Type B pancreatic cell (in vitro differentiated cells): ENCODE results near the gene GOLGA6C. TPM values are rescaled to one million over a fixed set of nuclear protein-coding genes. Genes with fewer than 3 reads are reported as not detected.

ENCODE experiments used
- DNase-seq: peaks from one replicate; pipeline ENCODE4 v3.0.0; 2021; ENCODE audit warnings: mixed read lengths; ENCODE audit not compliant: unreplicated experiment; ENCODE audit errors: extremely low spot score
- H3K27ac Mint-ChIP-seq: 2 replicates; pipeline ENCODE4 v1.8.0; 2021; ENCODE audit warnings: mild to moderate bottlenecking, mixed read lengths
- H3K27me3 Mint-ChIP-seq: 2 replicates; pipeline ENCODE4 v1.8.0; 2021; ENCODE audit warnings: mixed read lengths
- H3K36me3 Mint-ChIP-seq: 2 replicates; pipeline ENCODE4 v1.8.0; 2021; ENCODE audit warnings: mixed read lengths
- H3K4me1 Mint-ChIP-seq: one replicate; pipeline ENCODE4 v1.8.0; 2021; ENCODE audit warnings: mixed read lengths; ENCODE audit not compliant: unreplicated experiment
- H3K4me3 Mint-ChIP-seq: 2 replicates; pipeline ENCODE4 v1.8.0; 2021; ENCODE audit warnings: mild to moderate bottlenecking, mixed read lengths
- H3K9me3 Mint-ChIP-seq: 2 replicates; pipeline ENCODE4 v1.8.0; 2021; ENCODE audit warnings: mixed read lengths
- total RNA-seq: library from RNA; stranded (reverse); gene quantifications from 2 replicates; pipeline ENCODE4 v1.2.1, GENCODE V29; 2021; ENCODE audit warnings: low replicate concordance
- TF ChIP-seq, protein P1 (sequence below): fragments of 200-600 bp; sonication (generic); conservative IDR thresholded peaks from 2 replicates; pipeline ENCODE4 v1.5.0; 2021; ENCODE audit warnings: antibody characterized with exemption, mild to moderate bottlenecking

GOLGA6C gene
- total RNA-seq, 1 donor from 2014 or later, result not detected

DNA sequence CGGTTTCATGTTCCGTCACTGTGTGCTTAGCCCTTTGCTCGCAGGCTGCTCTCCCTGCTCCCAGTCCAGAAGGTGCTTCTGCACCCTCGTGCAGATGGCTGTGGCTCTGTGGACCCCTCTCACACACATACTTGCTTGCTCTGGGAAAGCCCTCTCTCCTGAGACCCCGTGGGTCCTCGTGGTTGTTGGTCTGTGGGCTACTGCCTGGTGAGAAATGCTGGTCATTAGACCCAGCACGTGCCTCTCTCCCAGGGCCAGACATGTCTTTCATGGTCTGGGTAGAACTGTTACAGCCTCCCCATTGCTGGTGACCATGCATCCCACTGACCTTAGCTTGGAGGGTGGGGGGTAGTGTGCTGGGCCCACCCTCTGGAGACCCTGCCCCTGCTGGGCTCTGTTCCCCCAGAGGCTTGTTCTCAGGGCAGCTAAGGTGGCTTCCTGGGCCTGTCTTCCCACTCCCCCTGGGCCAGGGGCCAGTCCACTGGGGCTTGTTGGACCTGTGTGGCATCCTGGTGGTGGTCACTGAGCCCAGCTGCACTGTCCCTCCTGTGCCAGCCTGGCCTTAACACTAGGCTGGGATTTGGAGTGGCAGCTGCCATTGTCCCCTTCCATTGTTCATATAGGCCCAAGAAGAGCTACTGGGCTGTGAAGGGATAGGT is 45.8 kb upstream of the GOLGA6C start:
- DNase-seq, result no peak
- H3K4me1 Mint-ChIP-seq, result peaks cover 8% of the 10 kb centered on the region
- H3K36me3 Mint-ChIP-seq, result peaks cover 6% of the 10 kb centered on the region
- H3K9me3 Mint-ChIP-seq, result no peaks in the 10 kb centered on the region
- no peak overlapping the region for H3K27ac Mint-ChIP-seq
- H3K27me3 Mint-ChIP-seq, result no peaks in the 10 kb centered on the region
- TF ChIP-seq, protein P1, sequence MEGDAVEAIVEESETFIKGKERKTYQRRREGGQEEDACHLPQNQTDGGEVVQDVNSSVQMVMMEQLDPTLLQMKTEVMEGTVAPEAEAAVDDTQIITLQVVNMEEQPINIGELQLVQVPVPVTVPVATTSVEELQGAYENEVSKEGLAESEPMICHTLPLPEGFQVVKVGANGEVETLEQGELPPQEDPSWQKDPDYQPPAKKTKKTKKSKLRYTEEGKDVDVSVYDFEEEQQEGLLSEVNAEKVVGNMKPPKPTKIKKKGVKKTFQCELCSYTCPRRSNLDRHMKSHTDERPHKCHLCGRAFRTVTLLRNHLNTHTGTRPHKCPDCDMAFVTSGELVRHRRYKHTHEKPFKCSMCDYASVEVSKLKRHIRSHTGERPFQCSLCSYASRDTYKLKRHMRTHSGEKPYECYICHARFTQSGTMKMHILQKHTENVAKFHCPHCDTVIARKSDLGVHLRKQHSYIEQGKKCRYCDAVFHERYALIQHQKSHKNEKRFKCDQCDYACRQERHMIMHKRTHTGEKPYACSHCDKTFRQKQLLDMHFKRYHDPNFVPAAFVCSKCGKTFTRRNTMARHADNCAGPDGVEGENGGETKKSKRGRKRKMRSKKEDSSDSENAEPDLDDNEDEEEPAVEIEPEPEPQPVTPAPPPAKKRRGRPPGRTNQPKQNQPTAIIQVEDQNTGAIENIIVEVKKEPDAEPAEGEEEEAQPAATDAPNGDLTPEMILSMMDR, result no peak
- H3K4me3 Mint-ChIP-seq, result no peak overlapping the region

DNA sequence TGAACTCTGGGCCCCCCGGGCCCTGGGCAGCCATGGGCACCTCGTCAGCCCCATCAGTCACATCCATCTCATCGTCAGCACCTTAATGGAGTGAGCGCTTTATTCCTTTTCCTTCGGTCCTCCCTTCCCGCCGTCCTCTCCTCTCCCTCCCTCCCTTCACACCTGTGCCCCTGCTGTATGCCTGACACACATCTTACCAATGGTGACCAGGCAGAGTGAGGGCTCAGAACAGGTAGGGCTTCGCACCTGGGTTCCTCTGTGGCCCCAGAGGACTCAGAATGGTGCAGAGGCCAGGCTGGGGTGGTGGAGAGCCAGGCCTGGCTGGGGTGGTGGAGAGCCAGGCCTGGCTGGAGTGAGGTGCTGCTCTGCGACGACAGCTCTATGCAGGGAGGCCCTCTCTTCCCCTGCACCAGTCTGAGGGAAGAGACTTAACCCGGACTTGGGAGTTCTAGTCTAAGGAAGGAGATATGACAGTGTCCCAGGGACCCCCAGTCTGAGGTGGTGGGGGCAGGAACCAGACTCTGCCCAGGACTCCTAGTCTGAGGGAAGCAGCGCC is 44.8 kb upstream of the GOLGA6C start:
- TF ChIP-seq, protein P1, result no peak
- DNase-seq, result no peak
- Mint-ChIP-seq H3K36me3 (peaks cover 6% of the 10 kb centered on the region), H3K9me3 (no peaks in the 10 kb centered on the region), H3K27ac (no peak overlapping the region), H3K4me3 (no peak overlapping the region), H3K27me3 (no peaks in the 10 kb centered on the region), H3K4me1 (peaks cover 11% of the 10 kb centered on the region)

DNA sequence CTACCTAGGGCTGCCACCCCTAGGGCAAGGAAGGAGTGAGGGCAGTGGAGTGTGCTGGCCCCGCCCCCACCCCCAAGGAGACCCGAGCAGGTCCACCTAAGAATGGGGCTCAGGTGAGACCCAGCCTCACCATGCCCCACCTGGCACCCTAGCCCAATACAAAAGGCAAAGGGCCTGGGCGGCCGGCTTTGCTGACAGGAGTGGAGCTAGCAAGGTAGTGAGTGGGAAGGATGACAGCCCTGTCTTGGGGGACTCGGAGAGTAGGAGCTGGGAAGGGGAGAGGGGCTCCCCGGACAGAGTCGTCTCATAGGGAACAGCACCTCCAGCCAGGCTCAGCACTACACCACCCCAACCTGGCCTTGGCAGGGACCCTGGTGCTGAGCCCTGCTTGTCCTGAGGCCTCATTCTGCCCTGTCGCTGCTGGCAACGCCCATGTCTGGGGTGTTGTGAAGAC is 44.3 kb upstream of the GOLGA6C start:
- no peak overlapping the region for H3K27ac Mint-ChIP-seq
- H3K36me3 Mint-ChIP-seq, result peaks cover 6% of the 10 kb centered on the region
- peaks cover 12% of the 10 kb centered on the region for H3K4me1 Mint-ChIP-seq
- no peaks in the 10 kb centered on the region for H3K27me3 Mint-ChIP-seq
- H3K9me3 Mint-ChIP-seq, result no peaks in the 10 kb centered on the region
- no peak for DNase-seq
- no peak overlapping the region for H3K4me3 Mint-ChIP-seq
- TF ChIP-seq, protein P1, result no peak

DNA sequence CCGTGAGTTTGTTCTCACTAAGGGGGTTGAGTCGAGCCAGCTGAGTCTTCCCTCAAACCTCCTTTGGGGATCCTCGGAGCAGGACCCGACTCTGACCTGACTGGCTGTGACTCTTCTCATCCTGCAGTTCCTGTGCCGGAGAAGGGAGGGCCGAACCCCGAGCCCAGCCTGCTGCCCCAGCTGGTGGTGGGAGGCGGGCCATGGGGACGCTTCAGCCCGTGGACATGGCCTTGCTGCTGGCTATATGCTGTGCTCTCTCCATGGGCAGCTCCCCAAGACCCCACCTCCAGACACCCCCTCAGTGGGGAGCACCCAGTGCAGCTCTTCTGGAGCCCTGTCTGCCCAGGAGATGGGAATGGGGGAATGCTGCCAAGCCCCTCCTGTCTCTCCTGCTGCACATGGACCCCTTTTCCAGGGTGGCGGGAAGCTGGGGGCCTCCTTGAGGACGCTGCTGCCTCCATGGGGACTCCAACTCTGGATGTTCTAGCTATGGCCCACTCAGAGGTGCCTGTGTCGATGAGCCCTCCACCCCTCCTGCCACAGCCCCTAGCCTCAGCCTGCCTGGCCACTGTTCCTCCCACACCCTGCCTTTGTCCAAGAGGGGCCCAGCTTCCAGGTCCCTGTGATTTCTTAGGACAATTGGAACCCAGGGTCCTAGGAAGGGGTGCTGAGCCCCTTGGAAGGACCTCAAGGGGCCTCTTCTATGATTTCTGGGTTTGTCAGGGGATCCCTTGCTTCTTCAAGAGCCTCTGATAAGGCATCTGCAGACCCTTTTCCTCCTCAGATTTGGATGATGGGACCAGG is 43.6 kb upstream of the GOLGA6C start:
- no peaks in the 10 kb centered on the region for H3K9me3 Mint-ChIP-seq
- H3K36me3 Mint-ChIP-seq, result no peaks in the 10 kb centered on the region
- no peak overlapping the region for H3K27ac Mint-ChIP-seq
- H3K27me3 Mint-ChIP-seq, result no peaks in the 10 kb centered on the region
- TF ChIP-seq, protein P1, result no peak
- H3K4me1 Mint-ChIP-seq, result peaks cover 6% of the 10 kb centered on the region
- H3K4me3 Mint-ChIP-seq, result peak overlapping the region; percentile 28
- DNase-seq, result no peak

DNA sequence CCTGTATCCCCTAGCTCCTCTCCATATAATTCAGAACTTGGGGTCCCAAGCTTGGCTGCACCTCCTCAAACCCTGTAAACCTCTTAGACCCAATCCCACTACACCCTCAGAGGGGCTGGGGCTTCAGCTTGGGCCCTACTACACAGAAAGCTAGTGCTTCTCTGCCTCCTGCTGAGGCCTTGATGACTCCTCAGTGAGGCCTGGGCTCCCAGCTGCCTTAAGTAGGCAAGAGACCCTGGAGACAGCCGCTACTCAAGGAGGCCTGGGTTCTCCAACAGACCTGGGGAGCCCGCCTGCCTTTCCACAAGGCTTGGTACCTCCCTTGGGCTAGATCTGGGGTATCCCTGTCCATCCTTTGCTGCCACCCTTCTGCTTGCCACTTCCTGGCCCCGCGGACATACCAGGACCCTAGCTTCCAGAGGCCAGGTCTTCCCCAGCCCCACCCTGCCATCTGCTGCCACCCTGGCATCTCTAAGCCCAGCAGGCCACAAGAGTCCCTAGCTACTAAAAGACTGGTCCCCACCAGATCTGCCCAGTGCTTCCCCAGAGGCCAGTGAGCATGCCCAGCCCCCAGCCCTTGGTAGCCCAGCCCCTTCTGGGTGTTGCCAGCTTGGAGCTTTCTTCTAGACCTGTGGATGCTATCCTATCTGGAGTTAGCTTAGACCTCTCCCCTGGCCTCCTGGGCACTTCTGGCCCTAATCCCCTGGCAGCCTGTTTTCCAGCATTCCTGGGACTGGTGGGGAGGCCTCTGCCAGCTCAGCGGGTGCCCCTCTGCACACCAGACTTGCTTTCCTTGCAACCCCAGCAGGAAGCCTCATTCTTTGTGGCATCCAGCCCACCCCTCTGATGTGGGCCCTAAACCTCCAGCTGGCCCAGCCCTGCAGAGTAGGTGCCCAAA is 42.8 kb upstream of the GOLGA6C start:
- Mint-ChIP-seq H3K27ac (no peak overlapping the region), H3K27me3 (no peaks in the 10 kb centered on the region), H3K4me3 (no peak overlapping the region), H3K4me1 (peaks cover 4% of the 10 kb centered on the region), H3K36me3 (no peaks in the 10 kb centered on the region), H3K9me3 (no peaks in the 10 kb centered on the region)
- TF ChIP-seq, protein P1, result no peak
- DNase-seq, result no peak
